HPDE6-E6E7 (cell line): Measurements from ENCODE around the gene OGFR.

ENCODE experiments used
- DNase-seq: peaks from one replicate; pipeline ENCODE4 v3.0.0; 2011; ENCODE audit warnings: missing footprints; ENCODE audit errors: extremely low spot score

The OGFR gene

DNA sequence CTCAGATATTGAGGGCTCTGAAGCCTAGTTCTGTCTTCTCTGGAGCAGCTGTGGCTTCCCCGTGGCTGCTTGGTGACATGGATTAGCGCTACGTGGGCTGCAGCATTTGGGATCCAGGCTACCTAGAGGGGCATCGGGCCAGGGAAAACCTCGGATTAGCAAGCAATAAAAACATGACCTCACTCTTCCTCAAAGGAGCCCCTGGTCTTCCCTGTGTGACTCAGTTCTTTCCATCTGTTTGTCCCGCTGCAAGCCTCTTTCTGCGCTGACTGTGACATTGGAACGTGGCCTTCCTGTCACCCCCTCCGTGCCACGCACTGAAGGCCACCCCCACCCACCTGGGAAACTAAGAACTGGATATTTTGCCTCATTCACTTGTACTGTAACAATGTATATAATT lies 4.8 kb upstream of the OGFR start:
- no peak for DNase-seq

- no peak for DNase-seq
Measured at GRCh38 chr20:62800314-62801259, 4.0 kb upstream of the OGFR start.

DNA sequence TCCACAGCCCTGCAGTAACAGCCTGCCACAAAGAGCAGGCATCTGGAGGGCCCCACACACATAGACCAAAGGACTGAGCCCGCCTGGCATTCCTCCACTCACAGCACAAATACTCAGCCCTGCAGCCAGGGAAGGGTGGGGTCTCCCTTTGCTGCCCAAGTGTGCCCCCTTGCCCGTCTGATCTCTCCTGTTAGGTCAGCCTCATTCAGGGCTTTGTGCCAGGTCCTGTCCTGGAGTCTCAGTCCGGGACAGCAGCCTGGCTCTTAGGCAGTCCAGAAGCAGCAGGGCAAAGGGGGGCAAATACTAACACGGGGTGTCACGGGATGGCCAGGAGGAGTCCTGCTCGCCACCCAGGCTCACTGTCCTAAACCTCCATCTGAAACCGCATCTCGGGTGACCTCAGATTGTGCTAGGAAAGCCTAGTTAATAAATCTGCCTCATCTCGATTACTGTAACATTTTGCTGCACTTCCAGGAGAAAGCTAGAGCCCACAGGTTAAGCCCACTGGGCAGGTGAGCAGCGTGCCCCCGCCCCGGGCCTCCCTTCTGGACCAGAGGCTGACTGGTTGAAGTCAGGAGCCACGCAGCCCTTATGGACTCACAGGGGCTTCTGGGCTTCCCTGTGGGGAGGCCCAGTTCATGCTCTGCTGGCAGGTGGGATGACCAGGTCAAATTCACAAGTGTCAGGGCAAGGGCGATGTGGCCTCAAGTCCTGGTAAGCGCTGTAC lies 3.2 kb upstream of the OGFR start:
- no peak for DNase-seq

GRCh38 chr20:62802026-62802712 lies 2.5 kb upstream of the OGFR start:
- DNase-seq = no peak

GRCh38 chr20:62804021-62804626 lies 511 bp upstream of the OGFR start:
- no peak for DNase-seq

GRCh38 chr20:62805155-62805710 lies 598 bp downstream of the OGFR start:
- DNase-seq = no peak

GRCh38 chr20:62805711-62806382 lies 1.2 kb downstream of the OGFR start:
- no peak for DNase-seq

DNA sequence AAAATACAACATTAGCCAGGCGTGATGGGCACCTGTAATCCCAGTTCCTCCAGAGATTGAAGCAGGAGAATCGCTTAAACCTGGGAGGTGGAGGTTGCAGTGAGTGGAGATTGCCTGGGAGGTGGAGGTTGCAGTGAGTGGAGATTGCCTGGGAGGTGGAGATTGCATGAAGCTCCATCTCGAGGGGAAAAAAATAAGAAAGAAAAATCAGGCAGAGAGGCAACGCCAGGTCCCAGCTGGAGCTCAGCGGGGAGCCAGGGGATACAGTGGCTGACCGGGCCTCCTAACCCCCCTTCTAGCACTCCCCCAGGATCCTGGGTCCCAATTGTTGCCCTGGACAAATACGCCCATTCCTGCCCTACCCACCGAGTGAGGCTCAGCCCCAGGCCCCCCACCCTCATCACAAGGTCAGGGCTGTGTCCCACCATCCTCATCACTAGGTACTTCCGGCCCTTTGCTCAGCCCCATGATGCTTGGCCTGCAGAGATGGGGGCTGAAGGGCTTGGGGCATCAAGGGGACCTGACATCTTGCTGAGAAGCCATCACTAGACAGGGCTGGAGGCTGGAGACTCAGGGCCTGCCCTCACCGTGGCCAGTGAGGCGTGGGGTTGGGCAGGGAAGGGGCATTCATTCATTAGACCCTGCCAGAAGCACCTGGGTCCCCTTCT lies 1.9 kb downstream of the OGFR start:
- DNase-seq = no peak

DNA sequence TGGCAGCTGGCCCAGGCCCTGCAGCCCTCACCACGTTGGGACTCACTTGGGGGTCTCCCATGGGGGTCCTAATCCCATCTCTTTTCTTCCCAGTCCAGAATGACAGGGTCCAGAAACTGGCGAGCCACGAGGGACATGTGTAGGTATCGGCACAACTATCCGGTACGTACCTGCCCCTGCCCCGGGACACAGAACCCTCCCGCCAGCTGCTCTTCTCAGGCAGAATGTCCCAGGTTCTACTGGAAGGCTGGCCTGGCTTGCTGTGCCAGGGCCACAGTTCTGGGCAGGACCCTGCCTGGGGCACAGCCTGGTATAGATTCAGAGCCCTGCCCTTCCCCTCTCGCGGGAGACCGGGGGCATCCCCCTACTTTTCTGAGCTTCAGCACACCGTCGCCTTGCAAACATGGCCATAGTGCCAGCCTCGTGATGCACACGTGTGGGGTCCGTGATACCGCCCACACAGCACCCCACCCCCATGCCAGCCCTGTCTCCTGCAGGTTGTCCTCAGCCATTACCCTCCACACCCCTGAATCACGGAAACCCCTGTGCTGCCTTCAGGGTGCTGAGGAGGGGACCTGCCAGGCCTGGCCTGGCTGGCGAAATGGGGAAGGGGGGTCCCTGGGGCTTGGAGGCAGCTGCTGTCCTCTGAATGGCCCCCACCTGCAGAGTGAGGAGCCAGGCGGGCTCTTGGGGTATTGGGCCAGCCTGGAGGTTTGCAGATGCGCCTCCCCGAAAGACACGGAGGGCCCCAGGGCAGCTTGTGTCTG lies 3.0 kb downstream of the OGFR start:
- no peak for DNase-seq

DNA sequence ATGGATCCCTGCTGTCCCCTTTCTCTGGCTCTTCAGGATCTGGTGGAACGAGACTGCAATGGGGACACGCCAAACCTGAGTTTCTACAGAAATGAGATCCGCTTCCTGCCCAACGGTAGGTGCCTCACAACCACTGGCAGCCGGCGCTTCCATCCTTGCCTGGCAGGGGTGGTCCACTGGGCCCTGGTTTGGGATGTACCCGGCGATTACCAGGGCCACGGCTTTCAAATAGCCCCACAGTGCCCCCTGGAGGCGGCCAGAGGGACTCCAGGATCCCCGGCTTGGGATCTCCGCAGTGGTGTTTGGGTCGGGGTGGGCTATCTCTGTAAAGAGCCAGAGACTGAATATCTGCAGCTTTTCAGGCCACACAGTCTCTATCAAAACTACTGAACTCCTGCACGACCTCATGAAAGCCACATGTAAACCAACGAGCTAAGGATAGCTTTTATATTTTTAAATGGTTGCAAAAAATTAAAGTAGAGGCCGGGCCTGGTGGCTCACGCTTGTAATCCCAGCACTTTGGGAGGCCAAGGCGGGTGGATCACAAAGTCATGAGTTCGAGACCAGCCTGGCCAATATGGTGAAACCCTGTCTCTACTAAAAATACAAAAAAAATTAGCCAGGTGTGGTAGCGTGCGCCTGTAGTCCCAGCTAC lies 3.7 kb downstream of the OGFR start:
- no peak for DNase-seq

- no peak for DNase-seq
Measured at GRCh38 chr20:62809530-62810428, 5.1 kb downstream of the OGFR start.

DNA sequence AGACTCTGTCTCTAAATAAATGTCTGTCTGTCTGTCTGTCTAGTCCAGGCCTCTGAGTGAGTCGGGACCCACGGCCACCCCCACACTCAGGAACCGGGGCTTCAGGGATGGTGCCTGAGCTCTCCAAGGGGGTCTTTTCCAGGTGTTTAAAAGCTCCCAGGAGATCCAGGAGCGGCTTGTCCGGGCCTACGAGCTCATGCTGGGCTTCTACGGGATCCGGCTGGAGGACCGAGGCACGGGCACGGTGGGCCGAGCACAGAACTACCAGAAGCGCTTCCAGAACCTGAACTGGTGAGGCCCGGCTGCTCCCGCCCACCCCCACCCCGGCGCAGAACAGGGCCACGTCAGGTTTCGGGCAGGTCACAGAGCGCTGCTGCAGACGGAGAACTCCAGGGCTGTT lies 6.7 kb downstream of the OGFR start:
- DNase-seq = no peak

- no peak for DNase-seq
Measured at GRCh38 chr20:62811720-62812119, 7.1 kb downstream of the OGFR start.

DNA sequence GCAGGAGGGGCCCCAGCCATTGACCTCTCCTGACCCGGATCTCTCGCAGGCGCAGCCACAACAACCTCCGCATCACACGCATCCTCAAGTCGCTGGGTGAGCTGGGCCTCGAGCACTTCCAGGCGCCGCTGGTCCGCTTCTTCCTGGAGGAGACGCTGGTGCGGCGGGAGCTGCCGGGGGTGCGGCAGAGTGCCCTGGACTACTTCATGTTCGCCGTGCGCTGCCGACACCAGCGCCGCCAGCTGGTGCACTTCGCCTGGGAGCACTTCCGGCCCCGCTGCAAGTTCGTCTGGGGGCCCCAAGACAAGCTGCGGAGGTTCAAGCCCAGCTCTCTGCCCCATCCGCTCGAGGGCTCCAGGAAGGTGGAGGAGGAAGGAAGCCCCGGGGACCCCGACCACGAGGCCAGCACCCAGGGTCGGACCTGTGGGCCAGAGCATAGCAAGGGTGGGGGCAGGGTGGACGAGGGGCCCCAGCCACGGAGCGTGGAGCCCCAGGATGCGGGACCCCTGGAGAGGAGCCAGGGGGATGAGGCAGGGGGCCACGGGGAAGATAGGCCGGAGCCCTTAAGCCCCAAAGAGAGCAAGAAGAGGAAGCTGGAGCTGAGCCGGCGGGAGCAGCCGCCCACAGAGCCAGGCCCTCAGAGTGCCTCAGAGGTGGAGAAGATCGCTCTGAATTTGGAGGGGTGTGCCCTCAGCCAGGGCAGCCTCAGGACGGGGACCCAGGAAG lies 7.7 kb downstream of the OGFR start:
- DNase-seq = no peak

DNA sequence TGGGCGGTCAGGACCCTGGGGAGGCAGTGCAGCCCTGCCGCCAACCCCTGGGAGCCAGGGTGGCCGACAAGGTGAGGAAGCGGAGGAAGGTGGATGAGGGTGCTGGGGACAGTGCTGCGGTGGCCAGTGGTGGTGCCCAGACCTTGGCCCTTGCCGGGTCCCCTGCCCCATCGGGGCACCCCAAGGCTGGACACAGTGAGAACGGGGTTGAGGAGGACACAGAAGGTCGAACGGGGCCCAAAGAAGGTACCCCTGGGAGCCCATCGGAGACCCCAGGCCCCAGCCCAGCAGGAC lies 8.2 kb downstream of the OGFR start:
- no peak for DNase-seq

DNA sequence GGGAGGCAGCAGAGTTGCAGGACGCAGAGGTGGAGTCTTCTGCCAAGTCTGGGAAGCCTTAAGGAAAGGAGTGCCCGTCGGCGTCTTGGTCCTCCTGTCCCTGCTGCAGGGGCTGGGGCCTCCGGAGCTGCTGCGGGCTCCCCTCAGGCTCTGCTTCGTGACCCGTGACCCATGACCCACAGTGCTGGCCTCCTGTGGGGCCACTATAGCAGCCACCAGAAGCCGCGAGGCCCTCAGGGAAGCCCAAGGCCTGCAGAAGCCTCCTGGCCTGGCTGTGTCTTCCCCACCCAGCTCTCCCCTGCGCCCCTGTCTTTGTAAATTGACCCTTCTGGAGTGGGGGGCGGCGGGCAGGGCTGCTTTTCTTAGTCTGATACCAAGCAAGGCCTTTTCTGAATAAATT lies 9.0 kb downstream of the OGFR start:
- no peak for DNase-seq

- no peak for DNase-seq
Measured at GRCh38 chr20:62814060-62814708, 9.5 kb downstream of the OGFR start.
